Ishikawa (cell line): ENCODE results near the gene SEC14L6.
A peak's percentile ranks its signal among the peaks of the same experiment; 100 is the strongest.

ENCODE experiments used
- CEBPB ChIP-seq: IDR thresholded peaks from 2 replicates; pipeline ENCODE4 v1.6.1; 2012
- CREB1 ChIP-seq: IDR thresholded peaks from 2 replicates; pipeline ENCODE4 v1.6.1; 2012; ENCODE audit warnings: low read depth
- EGR1 ChIP-seq: IDR thresholded peaks from 2 replicates; pipeline ENCODE4 v1.6.1; 2012
- EP300 ChIP-seq: IDR thresholded peaks from 2 replicates; pipeline ENCODE4 v1.6.1; 2012; ENCODE audit warnings: borderline replicate concordance
- FOXM1 ChIP-seq: IDR thresholded peaks from 2 replicates; pipeline ENCODE4 v1.6.1; 2012; ENCODE audit warnings: low read depth, borderline replicate concordance
- MAX ChIP-seq: IDR thresholded peaks from 2 replicates; pipeline ENCODE4 v1.6.1; 2012
- NFIC ChIP-seq: IDR thresholded peaks from 2 replicates; pipeline ENCODE4 v1.6.1; 2012
- RAD21 ChIP-seq: IDR thresholded peaks from 2 replicates; pipeline ENCODE4 v1.6.1; 2012; ENCODE audit warnings: low read depth
- REST ChIP-seq: IDR thresholded peaks from 2 replicates; pipeline ENCODE4 v1.6.1; 2012; ENCODE audit warnings: low read depth, mild to moderate bottlenecking
- TAF1 ChIP-seq: IDR thresholded peaks from 2 replicates; pipeline ENCODE4 v1.6.1; 2012; ENCODE audit warnings: low read depth, mild to moderate bottlenecking
- TCF12 ChIP-seq: IDR thresholded peaks from 2 replicates; pipeline ENCODE4 v1.6.1; 2012; ENCODE audit warnings: low read depth
- TEAD4 ChIP-seq: IDR thresholded peaks from 2 replicates; pipeline ENCODE4 v1.6.1; 2012
- YY1 ChIP-seq: IDR thresholded peaks from 2 replicates; pipeline ENCODE4 v1.6.1; 2012; ENCODE audit warnings: low read depth
- ZBTB7A ChIP-seq: IDR thresholded peaks from 2 replicates; pipeline ENCODE4 v1.6.1; 2012; ENCODE audit warnings: low read depth
- TF ChIP-seq, protein P1 (sequence below): IDR thresholded peaks from 2 replicates; pipeline ENCODE4 v1.6.1; 2012

Gene SEC14L6

GRCh38 chr22:30573594-30574094 lies 27.1 kb upstream of the SEC14L6 start:
- TF ChIP-seq MAX = 0 out of 2 replicates have a peak, but pooled peaks have one; percentile 50
- TF ChIP-seq NFIC = no peak
- no peak for TF ChIP-seq ZBTB7A
- TF ChIP-seq FOXM1 = no peak
- TF ChIP-seq YY1 = no peak
- TF ChIP-seq TEAD4 = no peak
- TF ChIP-seq CREB1 = no peak

GRCh38 chr22:30572840-30573593 lies 26.5 kb upstream of the SEC14L6 start:
- TF ChIP-seq TCF12 (no peak), REST (no peak), TEAD4 (no peak), CREB1 (no peak), MAX (no peak)

DNA sequence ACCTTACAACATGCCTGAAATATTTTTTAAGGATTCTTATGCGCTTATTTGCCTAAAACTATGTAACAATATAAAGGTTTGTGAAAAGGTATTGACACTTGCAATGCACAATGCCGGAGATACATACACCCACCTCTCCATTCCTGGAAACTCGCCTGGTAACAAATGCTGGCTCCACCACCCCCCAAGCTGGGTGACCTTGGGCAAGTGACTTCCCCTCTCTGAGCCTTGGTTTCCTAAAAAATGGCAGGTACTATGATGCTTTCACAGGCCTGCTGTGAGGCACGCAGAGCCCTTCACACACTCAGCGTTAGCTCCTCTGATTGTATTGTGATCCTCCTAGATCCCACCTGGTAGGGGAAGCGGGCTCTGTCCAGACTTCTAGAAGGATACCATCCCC lies 25.7 kb upstream of the SEC14L6 start:
- TF ChIP-seq TCF12 (no peak), TAF1 (no peak), RAD21 (no peak), MAX (no peak), YY1 (no peak), CEBPB (no peak), NFIC (no peak)
- TF ChIP-seq, protein P1, sequence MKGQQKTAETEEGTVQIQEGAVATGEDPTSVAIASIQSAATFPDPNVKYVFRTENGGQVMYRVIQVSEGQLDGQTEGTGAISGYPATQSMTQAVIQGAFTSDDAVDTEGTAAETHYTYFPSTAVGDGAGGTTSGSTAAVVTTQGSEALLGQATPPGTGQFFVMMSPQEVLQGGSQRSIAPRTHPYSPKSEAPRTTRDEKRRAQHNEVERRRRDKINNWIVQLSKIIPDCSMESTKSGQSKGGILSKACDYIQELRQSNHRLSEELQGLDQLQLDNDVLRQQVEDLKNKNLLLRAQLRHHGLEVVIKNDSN = no peak

- no peak for TF ChIP-seq CREB1
- TF ChIP-seq TEAD4 = no peak
- no peak for TF ChIP-seq MAX
- no peak for TF ChIP-seq FOXM1
- TF ChIP-seq REST = no peak
- TF ChIP-seq YY1 = no peak
- no peak for TF ChIP-seq EP300
- no peak for TF ChIP-seq ZBTB7A
- TF ChIP-seq CEBPB = no peak
- TF ChIP-seq NFIC = no peak
- no peak for TF ChIP-seq RAD21
- no peak for TF ChIP-seq EGR1
- no peak for TF ChIP-seq TAF1
- TF ChIP-seq TCF12 = no peak
- TF ChIP-seq, protein P1 = no peak
These were observed 23.2 kb upstream of the SEC14L6 start for GRCh38 chr22:30569674-30570202.

- TF ChIP-seq CREB1 (no peak), TCF12 (no peak), CEBPB (no peak), RAD21 (no peak), TEAD4 (no peak), NFIC (no peak), YY1 (no peak), ZBTB7A (no peak), TAF1 (no peak), MAX (no peak), REST (no peak), FOXM1 (no peak), EGR1 (no peak)
These were observed 21.7 kb upstream of the SEC14L6 start for GRCh38 chr22:30568137-30568805.
